ENCODE measurements around the gene HIP1.

The HIP1 gene

GRCh38 chr7:75667938-75668337, 70.8 kb downstream of the HIP1 start:
- no peak for DNase-seq

GRCh38 chr7:75663302-75663907, 75.3 kb downstream of the HIP1 start:
- no peak for DNase-seq

- DNase-seq: no peak
These were observed 76.0 kb downstream of the HIP1 start for GRCh38 chr7:75662579-75663301.

GRCh38 chr7:75660566-75661215, 78.0 kb downstream of the HIP1 start:
- no peak for DNase-seq

GRCh38 chr7:75658802-75659201, 79.9 kb downstream of the HIP1 start:
- DNase-seq: no peak

GRCh38 chr7:75658369-75658768, 80.4 kb downstream of the HIP1 start:
- DNase-seq: no peak

- no peak for DNase-seq
These were observed 80.9 kb downstream of the HIP1 start for GRCh38 chr7:75657866-75658265.

- no peak for DNase-seq
These were observed 82.0 kb downstream of the HIP1 start for GRCh38 chr7:75656740-75657139.

GRCh38 chr7:75655536-75655935, 83.2 kb downstream of the HIP1 start:
- no peak for DNase-seq

GRCh38 chr7:75654855-75655254, 83.9 kb downstream of the HIP1 start:
- DNase-seq: no peak

GRCh38 chr7:75653651-75654050, 85.1 kb downstream of the HIP1 start:
- DNase-seq: no peak

GRCh38 chr7:75652788-75653187, 86.0 kb downstream of the HIP1 start:
- no peak for DNase-seq

GRCh38 chr7:75650681-75651080, 88.1 kb downstream of the HIP1 start:
- DNase-seq: no peak

- no peak for DNase-seq
These were observed 88.7 kb downstream of the HIP1 start for GRCh38 chr7:75650062-75650461.

GRCh38 chr7:75649462-75649861, 89.3 kb downstream of the HIP1 start:
- no peak for DNase-seq

- DNase-seq: no peak
These were observed 90.9 kb downstream of the HIP1 start for GRCh38 chr7:75647709-75648438.

- DNase-seq: no peak
These were observed 92.1 kb downstream of the HIP1 start for GRCh38 chr7:75646571-75647102.

GRCh38 chr7:75645570-75645969, 93.2 kb downstream of the HIP1 start:
- DNase-seq: no peak

- DNase-seq: no peak
These were observed 94.2 kb downstream of the HIP1 start for GRCh38 chr7:75644589-75644988.

GRCh38 chr7:75642810-75643486, 95.8 kb downstream of the HIP1 start:
- DNase-seq: peak; percentile 56 to 59

GRCh38 chr7:75640201-75640600, 98.5 kb downstream of the HIP1 start:
- DNase-seq: no peak

GRCh38 chr7:75639886-75640190, 98.9 kb downstream of the HIP1 start:
- no peak for DNase-seq
